HG02885 (cell line): ENCODE results near the gene BRSK1.
A peak's percentile ranks its signal among the peaks of the same experiment; 100 is the strongest.

Experiments
- ATAC-seq: cut with Tn5 transposase; IDR thresholded peaks from one replicate; pipeline ENCODE4 v1.9.1; 2021; ENCODE audit warnings: mild to moderate bottlenecking; ENCODE audit not compliant: unreplicated experiment, poor library complexity

Gene BRSK1

DNA sequence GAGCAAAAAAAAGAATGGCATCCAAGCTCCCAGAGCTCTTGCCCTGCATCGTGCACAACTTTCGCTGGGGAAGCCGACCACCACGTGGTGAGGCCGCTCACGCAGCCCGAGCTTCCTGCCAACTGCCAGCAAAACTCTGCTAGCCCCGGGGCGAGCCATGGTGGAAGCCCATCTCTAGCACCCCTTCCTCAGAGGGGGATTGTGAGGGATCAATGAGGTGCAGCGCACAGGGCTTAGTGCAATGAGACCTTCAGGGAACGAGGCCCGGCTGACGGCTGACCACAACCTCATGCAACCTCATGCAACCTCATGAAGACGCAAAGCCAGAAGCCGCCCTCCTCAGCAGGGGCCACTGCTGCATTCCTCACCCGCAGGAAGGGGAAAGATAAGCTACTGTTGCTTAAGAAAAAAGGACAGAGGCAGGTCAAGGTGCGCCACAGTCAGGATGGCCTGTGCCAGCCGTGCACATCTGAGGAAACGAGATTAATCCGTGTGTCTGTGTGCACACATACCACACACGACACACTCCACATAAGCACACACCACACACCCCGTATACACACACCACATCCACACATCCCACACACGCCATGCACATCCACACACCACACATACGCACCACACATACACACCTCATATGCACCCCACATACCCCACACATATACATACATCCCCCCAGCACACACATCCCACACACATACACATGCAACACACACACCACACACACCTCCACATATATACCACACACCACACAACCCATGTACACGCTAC, 13.4 kb upstream of the BRSK1 start:
- no peak for ATAC-seq

DNA sequence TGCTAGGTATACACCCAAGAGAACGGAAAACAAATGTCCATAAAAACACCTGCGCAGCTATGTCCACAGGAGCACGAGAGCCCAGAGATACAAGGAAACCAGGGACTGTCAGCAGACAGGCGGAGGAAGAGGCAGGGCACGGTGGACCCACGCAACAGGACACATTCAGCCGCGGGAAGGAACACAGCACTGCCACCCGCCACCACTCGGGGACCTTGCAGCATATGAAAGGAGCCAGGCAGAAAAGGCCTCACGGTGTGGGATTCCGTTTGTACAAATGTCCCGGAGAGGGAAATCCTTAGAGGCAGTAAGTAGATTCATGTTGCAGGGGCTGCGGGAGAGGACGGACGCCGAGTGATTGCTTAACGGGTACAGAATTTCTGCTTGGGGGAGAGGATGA, 11.7 kb upstream of the BRSK1 start:
- no peak for ATAC-seq

DNA sequence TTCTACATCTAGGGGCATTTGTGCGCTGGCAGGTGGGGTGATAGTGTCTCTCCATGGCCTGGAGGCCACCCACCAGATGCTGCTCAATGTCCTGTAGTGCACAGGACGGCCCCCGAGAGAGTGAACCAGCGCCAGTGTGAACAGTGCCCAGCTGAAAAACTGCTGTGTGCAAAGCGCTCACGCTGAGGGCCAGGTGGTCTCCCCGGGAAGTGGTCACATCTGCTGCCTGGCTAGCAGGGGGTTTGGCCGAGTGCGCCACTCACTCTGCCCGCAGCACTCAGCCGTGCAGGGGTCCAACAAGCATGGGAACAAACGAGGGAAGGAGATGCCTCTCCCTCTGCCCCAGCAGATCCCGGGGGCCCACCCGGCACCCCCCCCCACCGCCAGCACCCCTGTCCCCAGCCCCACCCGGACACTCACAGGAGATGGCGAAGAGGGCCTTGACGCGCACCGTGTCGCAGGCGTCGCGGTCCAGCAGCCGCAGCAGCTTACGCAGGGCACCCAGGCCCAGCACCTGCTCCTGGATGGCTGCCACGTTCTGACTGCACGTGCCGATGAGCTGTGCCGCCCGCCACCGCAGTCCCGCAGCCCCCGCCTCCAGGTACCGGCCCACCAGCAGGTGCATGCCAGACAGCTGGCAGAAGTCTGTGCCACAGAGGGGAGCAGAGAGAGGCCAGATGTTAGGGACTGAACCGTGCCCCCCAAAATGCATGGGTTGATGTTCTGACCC, 9.7 kb upstream of the BRSK1 start:
- ATAC-seq = no peak

DNA sequence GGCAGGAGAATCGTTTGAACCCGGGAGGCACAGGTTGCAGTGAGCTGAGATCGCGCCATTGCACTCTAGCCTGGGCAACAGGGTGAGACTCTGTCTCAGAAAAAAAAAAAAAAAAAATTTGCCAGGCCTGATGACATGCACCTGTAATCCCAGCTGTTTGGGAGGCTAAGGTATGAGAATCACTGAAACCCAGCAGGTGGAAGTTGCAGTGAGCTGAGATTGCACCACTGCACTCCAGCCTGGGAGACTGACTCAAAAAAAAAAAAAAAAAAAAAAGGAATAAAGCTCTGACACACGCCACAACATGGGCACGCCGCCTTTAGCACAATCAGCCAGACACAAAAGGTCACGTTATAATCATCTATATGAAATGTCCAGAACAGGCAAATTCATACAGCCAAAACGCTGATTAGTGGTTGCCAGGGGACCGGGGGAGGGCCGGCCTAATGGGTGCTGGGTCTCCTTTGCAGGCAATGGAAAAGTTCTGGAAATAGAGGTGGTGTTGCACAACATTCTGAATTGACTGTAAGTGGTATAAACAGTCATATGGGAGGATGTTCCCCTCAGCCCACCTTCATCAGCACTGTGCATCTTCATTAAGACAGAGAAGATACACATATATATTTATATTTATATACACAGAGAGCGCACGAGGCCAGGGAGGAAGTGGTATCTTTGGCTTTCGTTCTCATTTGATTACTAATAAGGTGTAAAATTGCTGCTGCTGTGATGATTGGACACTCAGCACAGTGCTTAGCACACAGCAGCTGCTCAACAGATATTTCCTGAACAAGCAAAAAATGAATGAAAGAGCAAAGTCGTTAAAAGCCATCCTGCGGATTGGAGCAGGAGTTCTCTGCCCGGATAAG, 7.7 kb upstream of the BRSK1 start:
- peak; percentile 54 for ATAC-seq

DNA sequence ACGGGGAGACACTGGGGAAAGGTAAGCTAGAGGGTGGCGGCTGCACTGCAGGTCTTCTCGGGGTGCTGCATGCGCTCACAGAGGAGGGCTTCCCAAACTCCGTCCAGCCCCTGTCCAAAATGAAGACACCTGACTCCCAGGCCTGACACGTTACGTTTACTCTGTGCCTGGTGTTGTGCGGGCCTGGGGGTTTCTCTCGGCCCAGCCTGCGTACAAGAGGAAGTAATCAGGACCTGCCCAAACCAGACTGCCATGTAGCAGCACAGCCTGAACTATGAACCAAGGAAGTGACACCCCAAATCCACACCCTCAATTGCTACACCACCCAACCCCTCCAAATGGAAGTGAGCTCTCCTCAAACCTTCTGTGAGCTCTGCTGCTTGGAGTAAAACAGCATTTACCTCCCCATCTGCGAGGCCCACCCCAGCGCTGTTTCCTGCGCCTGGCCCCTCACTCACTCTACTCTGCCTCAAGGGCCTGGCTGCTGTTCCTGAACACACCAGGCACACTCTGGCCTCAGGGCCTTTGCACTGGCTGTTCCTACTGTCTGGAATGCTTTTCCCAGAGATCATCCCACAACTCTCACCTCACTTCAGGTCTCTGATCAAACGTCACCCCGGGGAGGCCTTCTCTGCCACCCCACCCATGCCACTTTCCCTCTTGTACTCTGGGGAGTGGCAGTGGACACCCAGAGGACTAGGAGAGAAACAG, 6.9 kb upstream of the BRSK1 start:
- no peak for ATAC-seq

DNA sequence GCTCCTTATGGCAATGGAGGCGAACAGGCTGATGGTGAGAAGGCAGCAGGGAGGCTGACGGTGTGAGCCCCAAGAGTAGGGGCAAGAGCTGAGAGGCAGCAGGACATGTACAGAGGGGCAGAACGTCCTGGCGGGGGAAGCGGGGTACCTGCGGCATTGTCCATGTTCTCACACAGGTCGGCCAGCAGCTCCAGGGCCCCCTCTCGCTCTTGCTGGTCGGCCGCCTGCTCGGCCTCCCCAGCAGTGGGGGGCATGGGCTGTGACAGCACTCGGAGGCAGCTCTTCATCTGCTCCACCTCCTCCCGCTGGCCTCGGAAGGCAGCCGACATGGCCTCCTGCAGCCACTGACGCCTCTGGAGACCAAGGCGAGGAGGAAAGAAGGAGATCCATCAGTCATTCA, 6.3 kb upstream of the BRSK1 start:
- ATAC-seq = no peak

DNA sequence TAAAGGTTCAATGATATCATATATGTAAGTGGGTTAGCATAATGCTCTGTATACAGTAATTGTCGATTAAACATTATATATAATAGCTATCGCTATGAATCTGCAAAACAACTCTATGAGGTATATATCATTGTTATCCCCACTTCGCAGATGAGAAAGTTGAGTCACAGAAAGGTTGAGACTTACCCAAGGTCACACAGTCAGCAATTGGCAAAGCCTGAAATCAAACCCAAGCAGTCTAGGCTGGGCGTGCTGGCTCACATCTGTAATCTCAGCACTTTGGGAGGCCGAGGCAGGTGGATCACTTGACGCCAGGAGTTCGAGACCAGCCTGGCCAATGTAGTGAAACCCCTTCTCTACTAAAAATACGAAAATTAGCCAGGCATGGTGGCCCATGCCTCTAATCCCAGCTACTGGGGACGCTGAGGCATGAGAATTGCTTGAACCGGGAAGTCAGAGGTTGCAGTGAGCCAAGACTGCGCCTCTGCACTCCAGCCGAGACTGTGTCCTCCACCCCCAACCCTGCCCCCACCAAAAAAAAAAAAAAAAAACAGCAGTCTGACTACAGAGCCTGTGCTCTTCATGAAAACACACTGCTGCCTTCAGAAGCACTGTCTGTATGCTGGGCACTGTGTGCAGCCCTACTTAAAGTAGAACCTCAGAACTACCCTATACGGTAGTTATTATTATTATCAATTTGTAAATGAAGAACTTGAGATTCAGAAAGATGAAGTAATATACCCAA, 5.2 kb upstream of the BRSK1 start:
- no peak for ATAC-seq

DNA sequence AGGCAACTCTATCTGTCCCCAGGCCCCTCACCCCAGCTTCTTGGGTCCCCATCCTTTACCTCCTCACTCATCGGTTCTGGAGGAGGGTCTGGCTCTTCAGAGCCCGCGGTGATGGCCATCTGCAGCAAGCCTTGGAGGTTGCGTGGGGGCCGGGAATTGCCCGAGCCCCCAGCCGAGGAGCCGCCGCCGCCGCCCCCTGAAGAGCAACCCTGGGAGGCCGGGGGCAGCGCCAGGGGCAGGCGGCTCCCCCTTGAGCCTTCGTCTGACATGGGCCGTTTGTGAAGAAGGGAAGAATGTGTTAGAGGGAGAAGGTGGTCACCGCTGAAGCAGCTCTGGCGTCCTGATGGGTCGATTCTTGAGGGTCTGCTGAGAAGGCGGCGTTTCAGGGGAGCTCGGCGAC, 4.5 kb upstream of the BRSK1 start:
- no peak for ATAC-seq

DNA sequence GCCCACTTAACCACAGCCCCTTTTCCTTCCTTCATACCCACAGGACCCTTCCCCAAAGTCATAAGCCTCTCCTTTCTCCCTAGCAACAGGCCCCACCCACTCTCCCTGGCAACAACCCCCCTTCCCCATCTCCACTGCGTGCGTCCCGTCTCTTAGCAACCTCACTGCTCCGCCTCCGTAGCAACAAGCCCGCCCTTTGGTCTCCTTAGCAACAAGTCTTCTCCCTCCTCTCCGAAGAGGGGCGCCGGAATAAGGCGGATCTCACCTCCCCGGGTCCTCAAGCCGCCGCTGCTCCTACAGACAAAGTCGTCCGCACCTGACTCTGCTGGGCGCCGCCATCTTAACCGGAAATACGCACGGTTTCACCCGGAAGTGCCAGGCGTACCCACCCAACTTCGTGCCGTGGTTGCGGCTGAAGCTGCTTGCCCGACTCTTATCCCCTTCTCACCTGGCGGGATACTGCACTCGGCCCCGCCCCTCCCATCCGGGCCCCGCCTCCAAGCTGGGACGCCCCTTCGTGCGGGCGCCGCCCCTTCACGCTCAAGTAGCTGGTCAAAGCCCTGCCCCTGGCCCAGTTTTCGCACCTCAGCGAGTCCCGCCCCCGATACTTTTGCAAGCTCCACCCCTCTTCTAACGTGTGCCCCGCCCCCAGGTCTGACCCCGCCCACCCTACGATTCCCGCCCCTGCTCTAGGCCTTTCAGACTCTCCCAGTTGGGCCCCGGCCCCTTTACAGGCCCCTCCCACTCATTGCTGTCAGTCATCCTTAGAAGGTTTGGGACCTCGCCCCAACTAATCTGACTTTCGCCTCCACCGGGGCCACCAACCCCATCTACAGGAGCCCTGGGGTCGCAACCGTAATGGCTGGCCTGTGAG, 3.8 kb upstream of the BRSK1 start, which contains the start of gene HSPBP1:
Gene HSPBP1 (minus strand): TSS at position 341 of the 874 bp plus-strand sequence. CDS start 502 bp downstream, outside the sequence.
- peak; percentile 82 for ATAC-seq

DNA sequence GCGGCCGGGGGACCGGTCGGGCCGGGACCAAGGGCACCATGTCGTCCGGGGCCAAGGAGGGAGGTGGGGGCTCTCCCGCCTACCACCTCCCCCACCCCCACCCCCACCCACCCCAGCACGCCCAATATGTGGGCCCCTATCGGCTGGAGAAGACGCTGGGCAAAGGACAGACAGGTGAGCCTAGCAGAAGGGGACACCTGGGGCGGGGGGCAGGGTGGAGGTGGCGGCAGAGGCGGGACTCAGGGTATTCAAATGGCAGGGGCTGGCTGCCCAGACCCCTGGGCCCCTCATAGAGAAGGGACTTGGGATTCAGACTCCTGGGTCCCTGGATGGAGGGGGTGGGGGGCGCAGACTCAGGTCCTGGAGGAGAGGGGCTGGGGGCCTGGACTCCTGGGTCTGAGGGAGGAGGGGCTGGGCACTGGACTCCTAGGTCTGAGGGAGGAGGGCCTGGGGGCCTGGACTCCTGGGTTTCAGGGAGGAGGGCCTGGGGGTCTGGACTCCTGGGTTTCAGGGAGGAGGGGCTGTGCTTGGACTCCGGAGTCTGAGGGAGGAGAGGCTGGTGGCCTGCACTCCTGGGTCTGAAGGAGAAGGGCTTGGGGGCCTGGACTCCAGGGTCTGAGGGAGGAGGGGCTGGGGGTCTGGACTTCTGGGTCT, 735 bp downstream of the BRSK1 start:
- ATAC-seq = no peak

DNA sequence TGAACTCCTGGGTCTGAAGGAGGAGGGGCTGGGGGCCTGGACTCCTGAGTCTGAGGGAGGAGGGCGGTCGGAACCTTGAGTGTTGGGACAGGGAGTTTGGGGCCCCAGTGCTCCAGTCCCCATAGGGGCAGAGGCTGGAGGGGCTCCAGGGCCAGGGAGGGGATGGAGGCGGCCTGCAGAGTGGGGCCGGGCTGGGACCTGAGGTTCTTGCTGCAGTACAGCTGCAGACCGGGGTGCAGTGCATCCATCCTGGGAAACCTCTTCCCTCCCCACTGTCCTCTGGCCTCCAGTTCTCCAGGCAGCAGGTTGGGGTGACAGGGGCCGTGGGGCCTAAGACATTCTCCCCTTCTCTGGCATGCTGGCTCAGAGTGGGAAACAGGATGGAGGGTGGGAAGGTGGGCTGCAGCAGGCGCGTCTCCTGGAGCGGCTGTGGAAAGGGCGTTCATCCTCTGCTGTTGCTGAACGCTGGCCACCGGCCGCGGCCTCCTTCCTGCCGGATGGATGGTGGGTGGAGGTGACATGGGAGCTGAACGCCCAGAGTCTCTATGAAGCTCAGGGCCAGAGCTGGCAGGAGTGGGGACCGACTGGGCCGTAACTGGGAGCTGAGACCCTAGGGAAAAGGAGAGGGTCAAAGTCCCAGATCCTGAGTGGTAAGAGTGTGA, 1.6 kb downstream of the BRSK1 start:
- no peak for ATAC-seq

DNA sequence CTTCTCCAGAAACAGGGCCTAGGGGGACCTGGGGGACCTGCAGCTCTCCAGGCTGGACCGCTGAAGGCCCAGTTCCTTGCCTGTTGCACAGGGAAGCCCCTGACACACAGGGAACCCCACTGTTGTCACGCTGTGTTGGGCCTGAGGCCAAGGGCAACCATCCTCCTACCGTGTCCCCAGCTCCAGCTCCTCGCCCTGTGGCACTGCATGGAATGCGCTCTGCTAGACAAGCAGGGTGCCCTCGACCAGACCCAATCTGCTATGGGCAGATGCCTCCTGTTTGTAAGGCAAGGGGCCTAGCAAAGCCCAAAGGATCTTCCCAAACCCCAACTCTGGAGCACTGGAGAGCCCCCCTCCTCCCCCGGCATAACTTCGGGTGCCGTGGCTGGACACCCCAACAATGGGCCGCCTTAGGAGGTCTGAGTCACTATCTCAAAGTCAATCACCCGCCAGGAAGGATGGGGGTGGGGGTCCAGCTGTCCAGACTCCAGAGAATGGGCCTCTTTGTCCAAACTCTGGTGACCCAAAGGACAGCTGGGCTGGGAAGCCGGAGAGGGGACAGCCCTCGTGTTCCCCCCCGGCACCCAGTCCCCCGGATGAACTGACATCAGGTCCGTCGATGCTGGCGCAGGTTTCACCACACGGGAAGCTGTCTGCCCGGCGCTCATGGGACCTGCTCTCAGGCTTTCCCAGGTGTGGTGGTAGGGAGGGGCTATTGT, 3.7 kb downstream of the BRSK1 start:
- ATAC-seq = no peak

DNA sequence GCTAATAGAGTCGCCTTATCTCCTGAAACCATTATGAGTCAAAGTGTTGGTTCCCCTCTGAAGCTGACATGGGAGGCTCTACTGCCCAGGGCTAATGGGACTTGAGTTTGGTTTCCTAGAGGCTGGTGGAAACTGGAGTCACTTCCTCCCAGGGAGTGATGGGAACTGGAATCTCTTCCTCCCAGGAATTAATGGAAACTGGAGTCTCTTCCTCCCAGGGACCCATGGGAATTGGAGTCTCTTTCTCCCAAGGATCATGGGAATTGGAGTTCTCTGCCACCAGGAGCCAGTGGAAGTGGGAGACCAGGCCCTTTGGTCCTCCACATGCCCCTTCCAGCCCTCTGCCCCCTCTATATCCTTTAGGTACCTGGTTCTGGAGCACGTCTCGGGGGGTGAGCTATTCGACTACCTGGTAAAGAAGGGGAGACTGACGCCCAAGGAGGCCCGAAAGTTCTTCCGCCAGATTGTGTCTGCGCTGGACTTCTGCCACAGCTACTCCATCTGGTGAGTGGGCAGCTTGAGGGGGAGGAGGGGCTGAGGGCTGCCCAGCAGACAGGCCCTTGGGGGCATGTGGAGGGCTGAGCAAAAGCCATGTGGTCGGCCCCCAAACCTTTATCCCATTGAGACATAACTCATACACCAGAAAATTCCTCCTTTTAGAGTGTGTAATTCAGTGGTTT, 5.5 kb downstream of the BRSK1 start:
- no peak for ATAC-seq

DNA sequence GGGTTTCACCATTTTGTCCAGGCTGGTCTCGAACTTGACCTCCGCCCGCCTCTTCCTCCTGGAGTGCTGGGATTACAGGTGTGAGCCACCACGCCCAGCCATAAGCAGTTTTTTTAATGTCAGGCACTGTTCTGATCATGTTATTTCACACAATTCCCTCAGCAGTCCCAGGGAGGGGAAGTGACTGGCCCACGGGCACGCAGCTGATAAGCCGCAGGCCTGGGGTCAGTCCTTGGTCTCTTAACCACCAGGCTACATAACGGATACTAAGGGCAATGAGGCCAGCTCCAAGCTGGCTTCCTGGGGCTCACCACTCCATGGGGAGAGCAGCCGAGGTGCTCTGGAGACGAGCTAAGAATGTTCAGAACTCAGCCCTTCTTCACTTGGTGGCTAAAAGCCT, 13.5 kb downstream of the BRSK1 start:
- ATAC-seq = no peak

DNA sequence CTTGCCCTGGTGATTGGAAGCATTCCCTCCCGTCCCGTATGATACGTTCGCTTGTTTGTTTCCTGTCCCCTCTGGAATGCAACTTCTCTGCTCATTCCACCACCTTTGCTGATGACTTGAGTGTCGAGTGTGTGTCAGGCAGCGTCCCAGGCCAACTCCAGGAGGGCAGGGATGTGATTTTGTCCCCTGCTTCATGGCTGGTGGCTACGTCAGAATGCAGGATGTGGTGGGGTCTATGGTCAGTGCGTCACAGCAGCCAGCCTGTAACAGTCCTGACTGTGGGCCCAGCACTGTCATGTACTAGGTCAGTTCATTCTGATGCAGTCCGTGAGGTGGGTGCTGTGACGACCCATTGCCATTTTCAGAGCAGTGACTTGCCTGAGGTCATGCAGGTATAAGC, 16.2 kb downstream of the BRSK1 start:
- ATAC-seq = no peak

DNA sequence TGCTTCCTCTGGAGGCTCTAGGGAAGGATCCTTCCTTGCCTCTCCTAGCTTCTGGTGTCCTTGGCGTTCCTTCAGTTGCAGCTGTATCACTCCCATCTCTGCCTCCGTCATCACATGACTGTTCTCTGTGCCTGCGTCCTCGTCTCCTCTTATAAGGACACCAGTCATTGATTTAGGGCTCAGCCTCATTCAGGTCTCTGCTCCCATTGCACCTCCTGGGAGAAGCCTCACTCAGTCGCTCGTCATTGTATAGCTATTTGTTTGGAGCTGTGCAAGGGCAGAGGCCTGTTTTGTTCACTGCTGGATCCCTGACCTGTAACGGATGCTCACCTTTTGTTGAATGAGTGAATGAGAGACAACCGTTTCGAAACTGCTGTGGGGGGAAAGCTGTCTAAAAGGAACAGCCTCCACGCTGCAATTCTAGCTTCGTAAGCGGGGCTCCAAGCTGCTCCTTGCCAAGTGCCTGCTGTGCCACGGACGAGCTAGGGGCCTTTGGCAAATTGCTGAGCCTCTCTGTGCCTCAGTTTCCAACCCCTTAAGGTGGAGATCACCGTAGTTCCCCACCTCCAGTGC, 17.2 kb downstream of the BRSK1 start:
- ATAC-seq = no peak
